ENCODE measurements around the gene STEAP4.
"Not testable (repeated sequence)": the region's sequence is repeated elsewhere in the genome, so short reads cannot be mapped to it uniquely, and the experiment has no call there.

The STEAP4 gene

GRCh38 chr7:88267421-88267820 lies 39.3 kb downstream of the STEAP4 start:
- DNase-seq, result no peak

- peak in 1 of 2 experiments; percentile 20 for DNase-seq
Observed at GRCh38 chr7:88264987-88265386, 41.7 kb downstream of the STEAP4 start.

- DNase-seq, result no peak
Observed at GRCh38 chr7:88262562-88262961, 44.1 kb downstream of the STEAP4 start.

- no peak for DNase-seq
Observed at GRCh38 chr7:88260719-88261118, 46.0 kb downstream of the STEAP4 start.

- no peak for DNase-seq
Observed at GRCh38 chr7:88259656-88260380, 46.9 kb downstream of the STEAP4 start.

GRCh38 chr7:88258296-88258695 lies 48.4 kb downstream of the STEAP4 start:
- DNase-seq, result not testable (repeated sequence)

- no peak for DNase-seq
Observed at GRCh38 chr7:88256906-88257305, 49.8 kb downstream of the STEAP4 start.

- DNase-seq, result no peak
Observed at GRCh38 chr7:88254721-88255424, 51.8 kb downstream of the STEAP4 start.

- no peak for DNase-seq
Observed at GRCh38 chr7:88253640-88254039, 53.1 kb downstream of the STEAP4 start.

GRCh38 chr7:88244258-88244657 lies 62.4 kb downstream of the STEAP4 start:
- DNase-seq, result no peak

- peak; percentile 65 to 68 for DNase-seq
Observed at GRCh38 chr7:88243345-88243909, 63.3 kb downstream of the STEAP4 start.

- DNase-seq, result no peak
Observed at GRCh38 chr7:88239852-88240251, 66.8 kb downstream of the STEAP4 start.

- no peak for DNase-seq
Observed at GRCh38 chr7:88233828-88234227, 72.9 kb downstream of the STEAP4 start.

GRCh38 chr7:88230646-88231045 lies 76.0 kb downstream of the STEAP4 start:
- DNase-seq, result no peak

GRCh38 chr7:88229302-88229995 lies 77.2 kb downstream of the STEAP4 start:
- no peak for DNase-seq

GRCh38 chr7:88226886-88227516 lies 79.7 kb downstream of the STEAP4 start:
- DNase-seq, result peak; percentile 33 to 42

GRCh38 chr7:88226201-88226600 lies 80.5 kb downstream of the STEAP4 start:
- DNase-seq, result no peak

GRCh38 chr7:88224601-88225275 lies 82.0 kb downstream of the STEAP4 start:
- DNase-seq, result peak; percentile 27 to 29

- DNase-seq, result no peak
Observed at GRCh38 chr7:88223265-88223664, 83.4 kb downstream of the STEAP4 start.
